GM12865 (cell line): ENCODE measurements around the gene EPB41L2.
"Not testable (repeated sequence)": the region's sequence is repeated elsewhere in the genome, so short reads cannot be mapped to it uniquely, and the experiment has no call there.

ENCODE experiments used
- DNase-seq: peaks from one replicate; pipeline ENCODE4 v3.0.0; 2010; ENCODE audit warnings: low read depth
- H3K4me3 ChIP-seq: 2 replicates; pipeline ENCODE4 v1.5.1; 2011; ENCODE audit warnings: mild to moderate bottlenecking, low read depth, low read length, control low read depth
- CTCF ChIP-seq: IDR thresholded peaks from 2 replicates; pipeline ENCODE4 v1.5.1; 2011; ENCODE audit warnings: low read length, control low read depth, low read depth, inconsistent platforms; ENCODE audit not compliant: insufficient read depth; ENCODE audit errors: missing control alignments

Gene EPB41L2

DNA sequence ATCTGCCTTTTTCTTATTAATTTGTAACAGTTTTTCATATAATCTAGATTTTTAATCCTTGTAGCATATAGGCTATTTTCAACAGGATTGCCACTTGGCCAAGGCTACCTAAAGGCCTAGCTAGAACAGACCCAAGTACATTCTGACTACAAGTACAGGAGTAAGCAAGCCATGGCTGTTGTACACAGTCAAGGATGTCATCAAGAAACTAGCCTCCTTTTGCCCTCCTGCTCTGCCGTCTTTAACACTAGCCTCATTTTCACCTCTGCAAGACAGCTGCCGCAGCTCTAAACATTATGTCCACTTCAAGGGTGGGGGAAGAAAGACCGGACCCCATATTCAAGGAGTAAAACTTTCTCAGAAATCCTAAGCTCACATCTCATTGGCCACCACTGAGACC lies 45.1 kb downstream of the EPB41L2 start:
- H3K4me3 ChIP-seq, result no peak overlapping the region
- no peak for DNase-seq
- TF ChIP-seq CTCF, result no peak

DNA sequence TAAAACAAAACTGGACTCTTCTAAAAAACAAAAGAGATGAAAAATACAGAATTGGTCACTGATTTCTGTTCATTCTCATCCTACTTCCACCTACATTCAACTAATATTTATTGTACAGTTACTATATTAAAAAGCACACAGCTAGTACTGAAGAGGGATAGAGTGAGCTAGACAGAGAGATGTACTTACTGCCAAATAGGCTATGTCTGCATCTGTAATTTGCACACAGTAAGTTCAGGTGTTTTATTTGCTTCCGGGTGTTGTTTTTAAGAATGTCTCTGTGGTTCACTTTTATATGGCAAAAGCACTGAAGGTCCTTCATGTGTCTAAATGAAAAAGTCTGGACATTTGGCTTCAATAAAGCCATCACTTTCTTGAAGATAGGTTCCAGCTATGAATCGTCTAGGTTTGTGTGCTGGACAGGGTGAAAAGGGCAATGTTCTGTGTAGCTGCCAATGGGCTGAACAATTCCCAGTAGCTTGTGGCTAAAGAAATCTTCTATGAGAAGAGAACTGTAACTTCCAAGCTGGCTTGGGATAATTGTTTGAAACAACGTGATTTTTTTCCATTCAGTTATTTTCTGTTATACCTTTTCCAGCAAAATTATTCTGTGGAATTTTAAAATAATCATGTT lies 47.3 kb downstream of the EPB41L2 start:
- TF ChIP-seq CTCF, result no peak
- DNase-seq, result no peak
- H3K4me3 ChIP-seq, result no peak overlapping the region

DNA sequence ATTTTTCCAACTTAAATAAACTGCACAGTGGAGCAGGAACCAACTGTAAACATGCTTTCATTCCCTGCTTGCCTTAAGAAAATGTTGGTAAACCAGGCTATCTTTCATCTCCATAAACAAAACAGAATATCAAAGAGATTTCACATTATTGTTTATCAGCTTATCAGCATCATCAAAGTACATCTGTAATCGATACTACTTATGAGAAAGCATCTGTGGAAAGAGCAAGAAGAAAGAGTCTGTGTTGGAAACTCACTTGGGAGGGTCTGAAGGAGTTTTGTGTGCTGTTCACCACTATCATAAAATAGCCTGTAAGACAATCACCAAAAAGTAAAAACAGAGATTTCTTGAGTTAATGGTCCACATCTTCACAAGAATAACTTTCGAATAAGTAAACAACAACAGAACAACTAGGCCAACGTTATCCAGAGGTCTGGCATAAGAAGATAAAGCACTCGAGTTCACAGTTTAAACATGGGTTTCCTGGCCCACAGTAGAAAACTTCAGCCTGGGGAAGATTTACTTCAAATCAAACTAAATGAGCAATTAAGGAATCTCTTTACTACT lies 47.9 kb downstream of the EPB41L2 start:
- no peak for TF ChIP-seq CTCF
- H3K4me3 ChIP-seq, result no peak overlapping the region
- DNase-seq, result no peak

GRCh38 chr6:131014080-131014776 lies 48.8 kb downstream of the EPB41L2 start:
- no peak overlapping the region for H3K4me3 ChIP-seq
- no peak for DNase-seq
- no peak for TF ChIP-seq CTCF

DNA sequence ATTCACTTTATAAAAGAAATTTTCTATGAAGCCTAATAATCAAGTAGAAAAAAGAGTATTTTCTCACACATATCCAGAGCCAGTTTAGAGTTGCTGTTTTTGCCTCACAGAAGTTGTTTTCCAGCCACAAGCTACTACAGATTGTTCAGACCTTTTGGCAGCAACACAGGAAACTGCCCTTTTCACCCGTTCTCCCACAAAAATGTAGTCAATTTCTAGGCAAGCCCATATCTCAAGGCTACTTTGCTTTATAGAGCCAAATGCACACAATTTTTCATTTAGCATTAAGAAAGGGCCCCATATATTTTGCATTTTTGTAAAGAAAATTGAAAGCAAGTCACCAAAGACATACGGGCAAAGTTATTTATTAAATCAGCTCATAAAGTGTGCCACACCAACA lies 49.5 kb downstream of the EPB41L2 start:
- no peak for DNase-seq
- no peak for TF ChIP-seq CTCF
- no peak overlapping the region for H3K4me3 ChIP-seq

DNA sequence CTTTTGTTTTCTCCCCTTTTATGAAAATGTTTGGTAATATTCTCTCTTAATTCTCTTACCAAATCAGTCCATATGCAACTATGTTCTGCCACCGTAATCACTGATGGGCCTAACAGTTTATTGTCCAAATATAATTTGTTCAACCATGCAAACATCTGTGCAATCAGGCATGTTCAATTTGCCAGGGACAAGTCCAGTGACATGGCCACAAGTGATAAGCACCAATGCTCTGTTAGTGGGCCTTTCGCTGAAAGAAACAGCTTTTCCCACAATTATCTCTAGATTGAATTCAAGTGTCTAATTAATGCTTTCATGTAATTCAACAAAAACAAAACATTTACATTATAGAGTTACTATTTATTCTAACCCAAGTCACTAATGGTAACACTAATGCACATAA lies 53.3 kb downstream of the EPB41L2 start:
- no peak for TF ChIP-seq CTCF
- no peak overlapping the region for H3K4me3 ChIP-seq

GRCh38 chr6:131008965-131009364 lies 54.1 kb downstream of the EPB41L2 start:
- not testable (repeated sequence) for H3K4me3 ChIP-seq, DNase-seq

More for the DNA sequence above, 53.3 kb downstream of the EPB41L2 start:
- no peak for DNase-seq

DNA sequence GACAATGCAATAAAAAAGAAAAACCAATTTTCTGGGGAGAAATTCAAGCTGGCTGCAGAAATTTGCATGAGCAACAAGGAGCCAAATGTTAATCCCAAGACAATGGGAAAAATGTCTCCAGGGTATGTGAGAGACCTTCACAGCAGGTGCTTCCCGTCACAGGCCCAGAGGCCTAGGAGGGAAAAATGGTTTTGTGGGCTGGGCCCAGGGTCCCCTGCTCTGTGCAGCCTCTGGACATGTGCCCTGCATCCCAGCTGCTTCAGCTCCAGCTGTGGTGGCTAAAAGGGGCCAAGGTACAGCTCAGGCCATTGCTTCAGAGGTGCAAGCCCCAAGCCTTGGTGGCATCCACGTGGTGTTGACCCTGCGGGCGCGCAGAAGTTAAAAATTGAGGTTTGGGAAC lies 55.1 kb downstream of the EPB41L2 start:
- H3K4me3 ChIP-seq, DNase-seq: not testable (repeated sequence)
